Iris pigment epithelial cell (primary cell): ENCODE data around the gene SLCO6A1.

Experiments used
- DNase-seq: peaks from one replicate; pipeline ENCODE4 v3.0.0-alpha.2; 2011; ENCODE audit warnings: low read depth

The SLCO6A1 gene

GRCh38 chr5:102450313-102450990 lies 48.3 kb downstream of the SLCO6A1 start:
- DNase-seq: peak; percentile 4

- no peak for DNase-seq
These were observed 65.3 kb downstream of the SLCO6A1 start for GRCh38 chr5:102433473-102433872.

GRCh38 chr5:102421647-102422046 lies 77.2 kb downstream of the SLCO6A1 start:
- DNase-seq: no peak

- DNase-seq: no peak
These were observed 80.3 kb downstream of the SLCO6A1 start for GRCh38 chr5:102418531-102418930.

- DNase-seq: no peak
These were observed 84.4 kb downstream of the SLCO6A1 start for GRCh38 chr5:102414448-102414847.

GRCh38 chr5:102388235-102388634 lies 110.6 kb downstream of the SLCO6A1 start:
- DNase-seq: no peak

GRCh38 chr5:102385365-102385764 lies 113.4 kb downstream of the SLCO6A1 start:
- DNase-seq: no peak

- DNase-seq: no peak
These were observed 118.6 kb downstream of the SLCO6A1 start for GRCh38 chr5:102380174-102380573.

GRCh38 chr5:102375876-102376275 lies 122.9 kb downstream of the SLCO6A1 start:
- DNase-seq: no peak

GRCh38 chr5:102375272-102375671 lies 123.5 kb downstream of the SLCO6A1 start:
- DNase-seq: peak; percentile 1

GRCh38 chr5:102368392-102368791 lies 130.4 kb downstream of the SLCO6A1 start:
- no peak for DNase-seq

- DNase-seq: no peak
These were observed 157.0 kb downstream of the SLCO6A1 start for GRCh38 chr5:102341681-102342288.

- no peak for DNase-seq
These were observed 174.1 kb downstream of the SLCO6A1 start for GRCh38 chr5:102324714-102325113.
